Keratinocyte (primary cell): ENCODE data around the gene SH3RF1.

ENCODE experiments used
- CTCF ChIP-seq, 3 experiments: IDR thresholded peaks in 1 of 3; conservative IDR thresholded peaks in 1 of 3; optimal IDR thresholded peaks in 1 of 3; 2 replicates in 2 of 3; 3 replicates in 1 of 3; pipeline versions ENCODE3 to v1.5.1; 2011; ENCODE audit warnings: low read length in 3 of 3, mild to moderate bottlenecking in 3 of 3, moderate library complexity in 2 of 3, control low read depth in 1 of 3, inconsistent platforms in 1 of 3; ENCODE audit not compliant: insufficient read depth in 2 of 3; ENCODE audit errors: extremely low read depth in 1 of 3
- EZH2 ChIP-seq: IDR thresholded peaks from one replicate; pipeline ENCODE4 v1.6.1; 2012; ENCODE audit warnings: inconsistent platforms, mild to moderate bottlenecking, low read length, moderate library complexity

DNA sequence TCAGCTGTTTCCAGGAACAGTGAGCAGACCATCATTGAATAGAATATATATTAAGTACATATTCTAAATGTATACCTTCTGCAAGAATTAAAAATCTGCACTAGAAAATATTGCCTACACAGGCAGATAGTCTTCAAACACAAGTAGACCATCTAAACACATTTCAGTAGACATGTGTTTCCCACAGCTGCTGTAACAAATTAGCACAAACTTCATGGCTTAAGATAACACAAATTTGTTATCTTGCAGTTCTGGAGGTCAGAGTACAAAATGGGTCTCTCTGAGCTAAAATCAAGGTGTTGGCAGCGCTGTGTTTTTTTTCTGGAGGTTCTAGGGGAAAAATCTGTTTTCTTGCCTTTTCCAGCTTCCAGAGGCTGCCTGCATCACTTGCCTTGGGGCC is 42.7 kb downstream of the SH3RF1 start:
- TF ChIP-seq CTCF (optimal IDR thresholded peaks at IDR 0.05 in 1 of 3, IDR thresholded peaks at IDR 0.05 in 1 of 3, conservative IDR thresholded peaks at IDR 0.05 in 1 of 3; ENCODE audit: extremely low read depth in 1 of 3, insufficient read depth in 2 of 3, low read length in 3 of 3) = no peak
- TF ChIP-seq EZH2 = no peak
